ENCODE measurements around the gene FAM111A. TPM values are rescaled to one million over a fixed set of nuclear protein-coding genes. Genes with fewer than 3 reads are reported as not detected.
"Not testable (repeated sequence)": the region's sequence is repeated elsewhere in the genome, so short reads cannot be mapped to it uniquely, and the experiment has no call there.

The FAM111A gene
- total and polyA plus RNA-seq, 10 donors = 28.3 to 130 (median 63.4) TPM

GRCh38 chr11:59097113-59097708 is 45.4 kb upstream of the FAM111A start:
- Histone ChIP-seq H3K4me1 (peaks cover 0 to 57% (median 10%) of the 10 kb centered on the region in 6 donors), H3K27me3 (replicated peaks in 1 of 7) (peaks cover 0 to 8% (median 0%) of the 10 kb centered on the region in 7 donors), H3K4me3 (no peak overlapping the region), H3K27ac (peak overlapping the region in 4 of 8 donors; percentile 38 to 59 (median 42)), H3K9me3 (no peaks in the 10 kb centered on the region), H3K36me3 (no peaks in the 10 kb centered on the region)
- peak; percentile 79 for DNase-seq
- intact Hi-C loops (cut with DNase I; ENCODE audit: low total_unique reads) = no loop called here
- TF ChIP-seq POLR2A (IDR thresholded peaks at IDR 0.05) (no peak), POLR2AphosphoS5 (IDR thresholded peaks at IDR 0.05) (no peak)
- TF ChIP-seq, protein P1, sequence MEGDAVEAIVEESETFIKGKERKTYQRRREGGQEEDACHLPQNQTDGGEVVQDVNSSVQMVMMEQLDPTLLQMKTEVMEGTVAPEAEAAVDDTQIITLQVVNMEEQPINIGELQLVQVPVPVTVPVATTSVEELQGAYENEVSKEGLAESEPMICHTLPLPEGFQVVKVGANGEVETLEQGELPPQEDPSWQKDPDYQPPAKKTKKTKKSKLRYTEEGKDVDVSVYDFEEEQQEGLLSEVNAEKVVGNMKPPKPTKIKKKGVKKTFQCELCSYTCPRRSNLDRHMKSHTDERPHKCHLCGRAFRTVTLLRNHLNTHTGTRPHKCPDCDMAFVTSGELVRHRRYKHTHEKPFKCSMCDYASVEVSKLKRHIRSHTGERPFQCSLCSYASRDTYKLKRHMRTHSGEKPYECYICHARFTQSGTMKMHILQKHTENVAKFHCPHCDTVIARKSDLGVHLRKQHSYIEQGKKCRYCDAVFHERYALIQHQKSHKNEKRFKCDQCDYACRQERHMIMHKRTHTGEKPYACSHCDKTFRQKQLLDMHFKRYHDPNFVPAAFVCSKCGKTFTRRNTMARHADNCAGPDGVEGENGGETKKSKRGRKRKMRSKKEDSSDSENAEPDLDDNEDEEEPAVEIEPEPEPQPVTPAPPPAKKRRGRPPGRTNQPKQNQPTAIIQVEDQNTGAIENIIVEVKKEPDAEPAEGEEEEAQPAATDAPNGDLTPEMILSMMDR (IDR thresholded peaks at IDR 0.05 in 8 of 11, conservative IDR thresholded peaks at IDR 0.05 in 3 of 11) = peak; percentile 25 to 74 (median 64)
- WGBS, 5 donors = 86 to 99% (median 89%) methylated on average over 5 of the region's 5 CpGs

DNA sequence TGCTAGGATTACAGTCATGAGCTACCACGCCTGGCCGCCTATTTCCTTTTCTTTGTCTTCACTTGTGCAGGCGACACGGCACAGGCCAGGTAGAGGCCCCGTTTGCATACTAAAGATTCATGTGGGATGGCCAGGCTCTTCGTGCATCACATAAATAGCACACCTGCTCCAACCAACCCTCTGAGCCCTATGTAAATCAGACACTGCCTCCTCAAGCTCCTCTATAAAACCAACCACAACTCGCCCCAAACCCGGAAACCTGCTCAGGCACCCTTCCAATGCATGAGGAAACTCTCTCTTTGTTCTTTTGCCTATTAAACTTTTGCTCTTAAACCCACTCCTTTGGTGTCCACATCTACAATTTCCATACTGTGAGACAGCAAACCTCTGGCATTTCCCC is 44.7 kb upstream of the FAM111A start:
- DNase-seq; H3K9me3 ChIP-seq; H3K4me3 ChIP-seq; intact Hi-C loops (cut with DNase I; ENCODE audit: low total_unique reads); H3K36me3 ChIP-seq: not testable (repeated sequence)
- H3K27ac ChIP-seq = peak overlapping the region in 4 of 8 donors; percentile 22 to 59 (median 38)
- H3K4me1 ChIP-seq = peaks cover 0 to 65% (median 12%) of the 10 kb centered on the region in 6 donors
- H3K27me3 ChIP-seq (replicated peaks in 1 of 7) = peaks cover 0 to 12% (median 0%) of the 10 kb centered on the region in 7 donors
- WGBS, 5 donors = 63 to 80% (median 70%) methylated on average over 8 of the region's 8 CpGs
- TF ChIP-seq POLR2AphosphoS5 (IDR thresholded peaks at IDR 0.05) = peak in 2 of 3 donors; percentile 29 to 40
- peak in 1 of 3 donors; percentile 9 for TF ChIP-seq POLR2A (IDR thresholded peaks at IDR 0.05)

DNA sequence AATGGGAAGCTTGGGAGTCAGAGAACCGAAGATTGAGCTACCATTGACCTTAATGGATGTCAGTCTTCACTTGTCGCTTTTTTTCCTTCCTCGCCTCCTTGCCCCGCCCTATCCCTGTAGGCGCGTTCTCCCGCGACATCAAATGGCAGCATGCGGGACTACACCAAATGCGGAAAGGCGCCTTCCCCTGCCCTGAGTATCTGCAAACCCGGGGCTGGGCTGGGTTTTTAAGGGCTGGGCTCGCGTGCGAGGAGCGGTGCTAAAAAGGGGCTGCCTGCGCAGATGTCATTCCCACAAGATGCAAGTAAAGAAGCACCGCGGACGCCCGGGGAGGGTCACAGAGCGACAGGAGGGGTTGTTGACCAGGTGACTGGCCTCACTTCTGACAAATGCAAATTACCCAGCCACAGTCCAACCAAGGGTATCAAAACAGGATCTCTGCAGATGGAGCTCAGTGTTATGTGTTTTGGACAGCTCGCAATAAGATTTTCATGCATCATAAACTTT is 40.3 kb upstream of the FAM111A start:
- peak; percentile 91 for DNase-seq
- Histone ChIP-seq H3K27me3 (replicated peaks in 1 of 7) (peaks cover 0 to 23% (median 0%) of the 10 kb centered on the region in 7 donors), H3K36me3 (no peaks in the 10 kb centered on the region), H3K27ac (peak overlapping the region in 6 of 8 donors; percentile 14 to 77 (median 67)), H3K4me1 (peaks cover 7 to 63% (median 26%) of the 10 kb centered on the region in 6 donors), H3K4me3 (peak overlapping the region; percentile 20 to 68 (median 37)), H3K9me3 (no peaks in the 10 kb centered on the region)
- 5 to 16% (median 6%) methylated on average over 23 of the region's 23 CpGs for WGBS, 5 donors
- TF ChIP-seq, protein P1 (IDR thresholded peaks at IDR 0.05 in 8 of 11, conservative IDR thresholded peaks at IDR 0.05 in 3 of 11) = peak in 9 of 11 experiments; percentile 11 to 50 (median 41)
- TF ChIP-seq POLR2AphosphoS5 (IDR thresholded peaks at IDR 0.05) = peak; percentile 63 to 75 (median 63)
- TF ChIP-seq POLR2A (IDR thresholded peaks at IDR 0.05) = no peak
- intact Hi-C loops (cut with DNase I; ENCODE audit: low total_unique reads) = no loop called here

- peak; percentile 86 for DNase-seq
- Histone ChIP-seq H3K36me3 (no peaks in the 10 kb centered on the region), H3K9me3 (no peaks in the 10 kb centered on the region), H3K4me1 (peaks cover 7 to 65% (median 42%) of the 10 kb centered on the region in 6 donors), H3K27me3 (replicated peaks in 1 of 7) (peaks cover 0 to 21% (median 0%) of the 10 kb centered on the region in 7 donors), H3K4me3 (peak within 1 kb of the TSS; percentile 47 to 77 (median 60)), H3K27ac (peak within 1 kb of the TSS in 7 of 8 donors; percentile 9 to 75 (median 58))
- WGBS, 5 donors = 1 to 2% (median 1%) methylated on average over 36 to 64 of the region's 64 CpGs
- TF ChIP-seq POLR2A (IDR thresholded peaks at IDR 0.05) (no peak), POLR2AphosphoS5 (IDR thresholded peaks at IDR 0.05) (peak in 2 of 3 donors; percentile 45)
- TF ChIP-seq, protein P1 (IDR thresholded peaks at IDR 0.05 in 8 of 11, conservative IDR thresholded peaks at IDR 0.05 in 3 of 11) = no peak
- intact Hi-C loops (cut with DNase I; ENCODE audit: low total_unique reads) = no loop called here
Measured at GRCh38 chr11:59106363-59107336, 36.0 kb upstream of the FAM111A start, which contains the start of gene FAM111B. FAM111B (plus strand) TSS chr11:59107237; CDS start chr11:59109626, 2,389 bp downstream.

DNA sequence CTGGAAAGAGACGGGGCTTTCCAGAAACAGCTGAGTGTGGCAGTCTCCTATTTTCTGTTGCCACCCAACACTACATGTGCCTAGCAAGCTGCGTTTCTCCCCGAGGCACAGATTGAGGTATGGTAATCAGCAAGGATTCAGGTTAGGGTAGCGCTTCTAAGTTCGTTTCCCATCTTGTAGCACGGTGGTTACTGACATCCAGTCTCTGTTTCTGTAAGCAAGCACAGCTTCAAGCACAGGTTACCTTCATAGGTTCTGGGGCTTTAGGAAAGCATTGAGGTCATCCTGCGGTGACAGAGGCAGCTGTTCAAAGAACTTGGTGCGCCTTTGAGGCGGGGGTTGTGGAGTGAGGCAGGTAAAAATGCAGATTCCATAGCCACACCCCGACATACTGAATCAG is 34.9 kb upstream of the FAM111A start:
- H3K27me3 ChIP-seq (replicated peaks in 1 of 7) = peaks cover 0 to 12% (median 0%) of the 10 kb centered on the region in 7 donors
- peaks cover 7 to 55% (median 36%) of the 10 kb centered on the region in 6 donors for H3K4me1 ChIP-seq
- intact Hi-C loops (cut with DNase I; ENCODE audit: low total_unique reads); H3K36me3 ChIP-seq; H3K9me3 ChIP-seq; DNase-seq: not testable (repeated sequence)
- peak overlapping the region in 4 of 8 donors; percentile 57 to 77 (median 60) for H3K4me3 ChIP-seq
- peak overlapping the region in 4 of 8 donors; percentile 58 to 75 (median 66) for H3K27ac ChIP-seq
- WGBS, 5 donors = 23 to 45% (median 28%) methylated on average over 10 of the region's 10 CpGs
